ENCODE results near the gene TPPP2. TPM values are rescaled to one million over a fixed set of nuclear protein-coding genes. Genes with fewer than 3 reads are reported as not detected.

Gene TPPP2
- total RNA-seq, 1 donor from 2014 or later = not detected

GRCh38 chr14:21016413-21017190, 13.4 kb upstream of the TPPP2 start:
- no peaks in the 10 kb centered on the region for H3K36me3 Mint-ChIP-seq (ENCODE audit: unreplicated experiment)
- no peak for DNase-seq (ENCODE audit: extremely low spot score, unreplicated experiment)
- no peaks in the 10 kb centered on the region for H3K9me3 Mint-ChIP-seq (ENCODE audit: unreplicated experiment)
- TF ChIP-seq, protein P1, sequence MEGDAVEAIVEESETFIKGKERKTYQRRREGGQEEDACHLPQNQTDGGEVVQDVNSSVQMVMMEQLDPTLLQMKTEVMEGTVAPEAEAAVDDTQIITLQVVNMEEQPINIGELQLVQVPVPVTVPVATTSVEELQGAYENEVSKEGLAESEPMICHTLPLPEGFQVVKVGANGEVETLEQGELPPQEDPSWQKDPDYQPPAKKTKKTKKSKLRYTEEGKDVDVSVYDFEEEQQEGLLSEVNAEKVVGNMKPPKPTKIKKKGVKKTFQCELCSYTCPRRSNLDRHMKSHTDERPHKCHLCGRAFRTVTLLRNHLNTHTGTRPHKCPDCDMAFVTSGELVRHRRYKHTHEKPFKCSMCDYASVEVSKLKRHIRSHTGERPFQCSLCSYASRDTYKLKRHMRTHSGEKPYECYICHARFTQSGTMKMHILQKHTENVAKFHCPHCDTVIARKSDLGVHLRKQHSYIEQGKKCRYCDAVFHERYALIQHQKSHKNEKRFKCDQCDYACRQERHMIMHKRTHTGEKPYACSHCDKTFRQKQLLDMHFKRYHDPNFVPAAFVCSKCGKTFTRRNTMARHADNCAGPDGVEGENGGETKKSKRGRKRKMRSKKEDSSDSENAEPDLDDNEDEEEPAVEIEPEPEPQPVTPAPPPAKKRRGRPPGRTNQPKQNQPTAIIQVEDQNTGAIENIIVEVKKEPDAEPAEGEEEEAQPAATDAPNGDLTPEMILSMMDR (IDR thresholded peaks at IDR 0.05) = no peak
- H3K27me3 Mint-ChIP-seq (ENCODE audit: unreplicated experiment) = peaks cover 31% of the 10 kb centered on the region
- no peak overlapping the region for H3K27ac Mint-ChIP-seq (ENCODE audit: unreplicated experiment)
- peaks cover 2% of the 10 kb centered on the region for H3K4me1 Mint-ChIP-seq (ENCODE audit: unreplicated experiment)
- no peak overlapping the region for H3K4me3 Mint-ChIP-seq (ENCODE audit: unreplicated experiment)

DNA sequence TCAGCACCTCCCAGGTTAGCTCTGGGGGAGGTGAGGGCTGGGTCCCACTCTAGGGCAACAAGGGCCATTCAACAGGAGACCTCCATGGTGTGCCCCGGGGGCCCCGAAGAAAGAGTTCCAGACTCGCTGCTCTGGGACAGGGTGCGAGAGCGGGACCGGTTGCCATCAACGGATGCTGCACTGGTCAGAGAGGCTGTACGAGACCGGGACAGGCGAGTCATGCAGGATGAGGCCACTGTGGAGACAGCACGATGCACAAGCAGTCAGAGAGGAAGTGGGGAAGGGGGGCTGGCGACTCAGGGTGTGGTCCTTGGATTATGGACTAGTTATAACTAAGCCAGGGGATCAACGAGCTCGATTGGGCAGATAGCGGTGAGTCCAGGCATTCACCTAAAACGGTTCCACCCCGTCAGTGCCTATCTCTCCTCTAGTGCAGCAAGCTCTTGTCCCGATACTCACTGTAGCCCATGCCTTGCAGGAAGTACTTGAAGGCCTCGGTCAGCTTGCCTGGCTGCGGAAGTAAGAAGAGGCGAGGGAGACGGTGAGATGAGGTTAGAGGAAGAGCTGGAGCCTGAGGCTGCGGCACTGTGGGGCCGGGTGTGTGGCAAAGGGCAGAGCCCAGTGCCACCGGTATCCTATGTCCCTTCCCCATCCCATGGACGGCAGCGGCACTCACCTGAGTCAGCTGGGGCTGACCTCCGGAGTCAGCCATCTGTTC, 12.3 kb upstream of the TPPP2 start:
- peaks cover 2% of the 10 kb centered on the region for H3K4me1 Mint-ChIP-seq (ENCODE audit: unreplicated experiment)
- no peaks in the 10 kb centered on the region for H3K9me3 Mint-ChIP-seq (ENCODE audit: unreplicated experiment)
- H3K36me3 Mint-ChIP-seq (ENCODE audit: unreplicated experiment) = no peaks in the 10 kb centered on the region
- H3K4me3 Mint-ChIP-seq (ENCODE audit: unreplicated experiment) = no peak overlapping the region
- no peak overlapping the region for H3K27ac Mint-ChIP-seq (ENCODE audit: unreplicated experiment)
- TF ChIP-seq, protein P1 (IDR thresholded peaks at IDR 0.05) = no peak
- DNase-seq (ENCODE audit: extremely low spot score, unreplicated experiment) = no peak
- H3K27me3 Mint-ChIP-seq (ENCODE audit: unreplicated experiment) = peaks cover 30% of the 10 kb centered on the region

DNA sequence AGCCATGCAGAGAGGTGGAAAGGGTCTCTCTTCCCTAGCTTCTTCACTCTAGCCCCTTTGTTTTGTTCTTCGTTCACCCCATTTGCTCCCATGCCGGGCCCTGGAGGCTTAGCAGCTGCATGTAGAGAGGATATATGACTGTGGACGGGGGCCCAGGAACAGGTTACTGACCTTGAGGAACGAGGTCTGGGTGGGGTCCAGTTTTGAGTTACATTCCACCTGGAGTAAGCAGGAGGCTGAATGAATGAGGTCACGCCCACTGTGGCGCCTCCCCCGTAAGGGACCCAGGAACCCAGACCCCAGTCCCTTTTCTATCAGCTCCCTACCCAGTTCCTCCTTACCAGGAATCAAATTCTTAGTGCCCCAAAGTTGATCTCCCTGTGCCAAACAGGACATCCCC, 11.7 kb upstream of the TPPP2 start:
- no peak for DNase-seq (ENCODE audit: extremely low spot score, unreplicated experiment)
- no peaks in the 10 kb centered on the region for H3K36me3 Mint-ChIP-seq (ENCODE audit: unreplicated experiment)
- H3K4me1 Mint-ChIP-seq (ENCODE audit: unreplicated experiment) = peaks cover 2% of the 10 kb centered on the region
- no peak overlapping the region for H3K27ac Mint-ChIP-seq (ENCODE audit: unreplicated experiment)
- TF ChIP-seq, protein P1 (IDR thresholded peaks at IDR 0.05) = no peak
- H3K9me3 Mint-ChIP-seq (ENCODE audit: unreplicated experiment) = no peaks in the 10 kb centered on the region
- H3K27me3 Mint-ChIP-seq (ENCODE audit: unreplicated experiment) = peaks cover 30% of the 10 kb centered on the region
- H3K4me3 Mint-ChIP-seq (ENCODE audit: unreplicated experiment) = no peak overlapping the region

DNA sequence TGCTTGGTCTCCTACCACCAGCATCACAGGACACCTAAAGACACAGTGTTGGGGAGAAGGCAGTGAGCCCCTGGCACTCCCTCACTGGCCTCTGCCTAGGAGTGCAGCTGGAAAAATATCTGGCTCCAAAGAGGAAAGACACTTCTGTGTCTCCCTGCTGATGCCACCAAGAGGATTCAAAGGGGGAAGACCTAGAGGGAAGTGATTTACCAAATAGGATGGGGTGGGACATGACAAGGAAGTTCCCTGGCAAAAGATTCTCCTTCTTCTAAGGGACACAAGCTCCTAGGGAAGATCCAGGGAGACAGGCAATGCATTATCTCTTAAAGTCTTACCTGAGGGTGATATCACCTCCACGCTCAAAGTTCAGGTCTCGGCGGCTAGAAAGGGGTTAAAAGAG, 11.2 kb upstream of the TPPP2 start:
- Mint-ChIP-seq H3K9me3 (ENCODE audit: unreplicated experiment) (no peaks in the 10 kb centered on the region), H3K4me3 (ENCODE audit: unreplicated experiment) (no peak overlapping the region), H3K36me3 (ENCODE audit: unreplicated experiment) (no peaks in the 10 kb centered on the region), H3K27ac (ENCODE audit: unreplicated experiment) (no peak overlapping the region), H3K4me1 (ENCODE audit: unreplicated experiment) (peaks cover 2% of the 10 kb centered on the region), H3K27me3 (ENCODE audit: unreplicated experiment) (peaks cover 32% of the 10 kb centered on the region)
- DNase-seq (ENCODE audit: extremely low spot score, unreplicated experiment) = no peak
- TF ChIP-seq, protein P1 (IDR thresholded peaks at IDR 0.05) = no peak

- Mint-ChIP-seq H3K4me3 (ENCODE audit: unreplicated experiment) (no peak overlapping the region), H3K4me1 (ENCODE audit: unreplicated experiment) (peaks cover 5% of the 10 kb centered on the region), H3K27me3 (ENCODE audit: unreplicated experiment) (peaks cover 34% of the 10 kb centered on the region), H3K27ac (ENCODE audit: unreplicated experiment) (no peak overlapping the region), H3K36me3 (ENCODE audit: unreplicated experiment) (no peaks in the 10 kb centered on the region), H3K9me3 (ENCODE audit: unreplicated experiment) (no peaks in the 10 kb centered on the region)
- TF ChIP-seq, protein P1 (IDR thresholded peaks at IDR 0.05) = no peak
- no peak for DNase-seq (ENCODE audit: extremely low spot score, unreplicated experiment)
Observed at GRCh38 chr14:21019366-21019765, 10.7 kb upstream of the TPPP2 start.

Measured in osteocyte (in vitro differentiated cells).